Omental fat pad (tissue), 4 donors: Measurements from ENCODE around the gene EIF4E1B. TPM values are rescaled to one million over a fixed set of nuclear protein-coding genes. Genes with fewer than 3 reads are reported as not detected.

Experiments
- ATAC-seq: fragments of 150-250 bp; one replicate; pipeline ENCODE4 v1.9.1; 2016; ENCODE audit warnings: mild to moderate bottlenecking, moderate library complexity; ENCODE audit not compliant: low FRiP score
- DNase-seq: peaks from one replicate; pipeline ENCODE4 v3.0.0-alpha.2; 2019; ENCODE audit warnings: low spot score
- CTCF ChIP-seq, 3 donors: fragments of 450-650 bp; IDR thresholded peaks; one replicate each; pipeline ENCODE4 v1.5.1; 2016 to 2017; ENCODE audit warnings: antibody characterized with exemption in 3 of 3, mild to moderate bottlenecking in 3 of 3, moderate library complexity in 2 of 3
- total RNA-seq, 4 donors: library from RNA; depleted of rRNA; stranded (reverse); fragments of >200 nt; gene quantifications; one replicate each; pipeline ENCODE4 v1.1.0, GENCODE V29; 2016

The EIF4E1B gene
- total RNA-seq, 4 donors from 2014 or later = not detected

GRCh38 chr5:176646707-176647029 lies 16.2 kb downstream of the EIF4E1B start:
- DNase-seq = no peak
- no peak for TF ChIP-seq CTCF (IDR thresholded peaks at IDR 0.05)
- ATAC-seq = peak; percentile 1

- TF ChIP-seq CTCF (IDR thresholded peaks at IDR 0.05) = no peak
- DNase-seq (peak; percentile 99), ATAC-seq (peak; percentile 100)
Observed at GRCh38 chr5:176647030-176647842, 16.8 kb downstream of the EIF4E1B start, which contains the start of gene TSPAN17. TSS of gene TSPAN17 (plus strand) at chr5:176647484. CDS start at chr5:176647616, 132 bp downstream.

- TF ChIP-seq CTCF (IDR thresholded peaks at IDR 0.05) = no peak
- ATAC-seq (no peak), DNase-seq (peak; percentile 45)
Observed at GRCh38 chr5:176647843-176648473, 17.5 kb downstream of the EIF4E1B start.

GRCh38 chr5:176648474-176649194 lies 18.2 kb downstream of the EIF4E1B start:
- no peak for TF ChIP-seq CTCF (IDR thresholded peaks at IDR 0.05)
- DNase-seq = no peak
- no peak for ATAC-seq

GRCh38 chr5:176650354-176650884 lies 19.9 kb downstream of the EIF4E1B start:
- no peak for TF ChIP-seq CTCF (IDR thresholded peaks at IDR 0.05)
- DNase-seq (no peak), ATAC-seq (no peak)

- DNase-seq (no peak), ATAC-seq (no peak)
- TF ChIP-seq CTCF (IDR thresholded peaks at IDR 0.05) = no peak
Observed at GRCh38 chr5:176651472-176651980, 21.1 kb downstream of the EIF4E1B start.
